SKM-1 (cell line): ENCODE data around the gene PLK3.

Experiments
- DNase-seq: peaks from one replicate; lab custom pipeline; 2025; ENCODE audit not compliant: unreplicated experiment; lab: John Stamatoyannopoulos, UW

Gene PLK3

DNA sequence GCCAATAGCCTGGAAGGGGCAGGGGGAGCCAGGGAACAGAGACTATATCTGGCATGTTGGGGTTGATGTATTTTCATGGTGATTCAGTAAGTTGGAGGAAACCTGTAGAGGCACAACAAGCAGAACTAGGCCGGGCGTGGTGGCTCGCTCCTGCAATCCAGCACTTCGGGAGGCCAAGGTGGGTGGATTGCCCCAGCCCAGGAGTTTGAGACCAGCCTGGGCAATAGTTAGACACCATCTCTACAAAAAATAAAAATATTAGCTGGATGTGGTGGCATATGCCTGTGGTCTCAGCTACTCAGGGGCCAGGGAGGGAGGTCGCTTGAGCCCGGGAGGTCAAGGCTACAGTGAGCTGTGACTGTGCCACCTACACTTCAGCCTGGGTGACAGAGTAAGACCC lies 53.0 kb downstream of the PLK3 start:
- DNase-seq: no peak

DNA sequence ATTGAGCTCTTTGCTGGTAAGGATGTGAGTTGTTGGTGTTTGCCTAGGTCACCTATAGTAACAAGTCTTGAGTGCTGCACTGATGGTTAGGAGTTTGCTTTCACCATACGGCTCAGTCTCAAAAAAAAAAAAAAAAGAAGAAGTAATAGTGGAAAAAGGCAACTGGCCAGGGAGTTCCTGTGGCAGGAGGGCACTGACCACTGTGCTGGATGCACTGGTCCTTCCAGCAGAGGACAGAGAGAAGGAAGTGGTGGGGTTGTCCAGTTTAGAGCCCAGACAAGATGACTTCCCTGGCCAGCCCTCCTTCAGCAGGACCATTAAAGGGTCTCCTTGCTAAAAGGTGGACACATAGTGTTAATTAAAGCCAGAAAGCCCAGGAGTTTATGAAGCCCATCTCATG lies 54.8 kb downstream of the PLK3 start:
- no peak for DNase-seq
